Hepatocyte (in vitro differentiated cells): ENCODE results near the gene SORCS2. TPM values are rescaled to one million over a fixed set of nuclear protein-coding genes. Genes with fewer than 3 reads are reported as not detected.

Source experiments
- DNase-seq: peaks from one replicate; pipeline ENCODE4 v3.0.0-alpha.2; 2016; ENCODE audit warnings: low spot score
- H2AFZ ChIP-seq: fragments of 200-600 bp; sonication (generic); 2 replicates; pipeline ENCODE4 v1.6.0; 2016; ENCODE audit warnings: antibody characterized with exemption, mild to moderate bottlenecking
- H3K27ac ChIP-seq: fragments of 200-600 bp; sonication (generic); 2 replicates; pipeline ENCODE4 v1.5.1; 2016; ENCODE audit warnings: mild to moderate bottlenecking
- H3K27me3 ChIP-seq: fragments of 200-600 bp; sonication (generic); 2 replicates; pipeline ENCODE4 v1.6.1; 2016
- H3K36me3 ChIP-seq: fragments of 200-600 bp; sonication (generic); replicated peaks from 2 replicates; pipeline ENCODE4 v1.5.1; 2016; ENCODE audit warnings: low read depth; ENCODE audit not compliant: insufficient read depth
- H3K4me1 ChIP-seq: fragments of 200-600 bp; sonication (generic); 2 replicates; pipeline ENCODE4 v1.5.1; 2016; ENCODE audit warnings: mild to moderate bottlenecking, moderate library complexity; ENCODE audit not compliant: insufficient read depth
- H3K4me2 ChIP-seq: fragments of 200-600 bp; sonication (generic); 2 replicates; pipeline ENCODE4 v1.6.0; 2016
- H3K4me3 ChIP-seq: fragments of 200-600 bp; sonication (generic); 2 replicates; pipeline ENCODE4 v1.5.1; 2016; ENCODE audit warnings: mild to moderate bottlenecking
- H3K79me2 ChIP-seq: fragments of 200-600 bp; sonication (generic); 2 replicates; pipeline ENCODE4 v1.6.0; 2017; ENCODE audit warnings: mild to moderate bottlenecking
- H3K9me2 ChIP-seq: fragments of 200-600 bp; sonication (generic); replicated peaks from 2 replicates; pipeline ENCODE4 v1.6.0; 2017; ENCODE audit warnings: mild to moderate bottlenecking; ENCODE audit not compliant: insufficient read depth
- H3K9me3 ChIP-seq: fragments of 200-600 bp; sonication (generic); 2 replicates; pipeline ENCODE4 v1.5.1; 2016; ENCODE audit warnings: low read depth, mild to moderate bottlenecking
- H4K20me1 ChIP-seq: fragments of 200-600 bp; sonication (generic); 2 replicates; pipeline ENCODE4 v1.6.0; 2016; ENCODE audit warnings: mild to moderate bottlenecking; ENCODE audit not compliant: insufficient read depth, poor library complexity, severe bottlenecking
- EZH2 ChIP-seq: fragments of 200-600 bp; sonication (generic); IDR thresholded peaks from 2 replicates; pipeline ENCODE4 v1.6.1; 2016; ENCODE audit warnings: antibody characterized with exemption, mild to moderate bottlenecking, borderline replicate concordance
- EZH2phosphoT487 ChIP-seq: fragments of 200-600 bp; sonication (generic); IDR thresholded peaks from one replicate; pipeline ENCODE4 v1.6.1; 2018; ENCODE audit warnings: antibody characterized with exemption, mild to moderate bottlenecking, low read depth, moderate library complexity; ENCODE audit not compliant: unreplicated experiment, severe bottlenecking
- WGBS: methylation state at CpG from one replicate; pipeline ENCODE4 v1.1.6; 2016; ENCODE audit warnings: low lambda C conversion rate; ENCODE audit errors: missing lambda C conversion rate; 5-methylcytosine and 5-hydroxymethylcytosine counted together
- polyA plus RNA-seq: library from polyadenylated mRNA; unstranded; fragments of >200 nt; fragmentation: Nextera tagmentation; extraction: Ambion mirVana; gene quantifications from 2 replicates; pipeline ENCODE4 v1.2.1, GENCODE V29; 2016
- total RNA-seq: library from RNA; depleted of rRNA; stranded (reverse); fragments of >200 nt; gene quantifications from 2 replicates; pipeline ENCODE4 v1.2.3, GENCODE V29; 2014
- TF ChIP-seq, protein P1 (sequence below): fragments of 200-600 bp; sonication (generic); IDR thresholded peaks from 2 replicates; pipeline ENCODE4 v1.5.1; 2016; ENCODE audit warnings: antibody characterized with exemption, mild to moderate bottlenecking; ENCODE audit not compliant: poor library complexity

SORCS2 gene
- total and polyA plus RNA-seq, 2 experiments from 2014 or later: 1.6 to 4.8 TPM

DNA sequence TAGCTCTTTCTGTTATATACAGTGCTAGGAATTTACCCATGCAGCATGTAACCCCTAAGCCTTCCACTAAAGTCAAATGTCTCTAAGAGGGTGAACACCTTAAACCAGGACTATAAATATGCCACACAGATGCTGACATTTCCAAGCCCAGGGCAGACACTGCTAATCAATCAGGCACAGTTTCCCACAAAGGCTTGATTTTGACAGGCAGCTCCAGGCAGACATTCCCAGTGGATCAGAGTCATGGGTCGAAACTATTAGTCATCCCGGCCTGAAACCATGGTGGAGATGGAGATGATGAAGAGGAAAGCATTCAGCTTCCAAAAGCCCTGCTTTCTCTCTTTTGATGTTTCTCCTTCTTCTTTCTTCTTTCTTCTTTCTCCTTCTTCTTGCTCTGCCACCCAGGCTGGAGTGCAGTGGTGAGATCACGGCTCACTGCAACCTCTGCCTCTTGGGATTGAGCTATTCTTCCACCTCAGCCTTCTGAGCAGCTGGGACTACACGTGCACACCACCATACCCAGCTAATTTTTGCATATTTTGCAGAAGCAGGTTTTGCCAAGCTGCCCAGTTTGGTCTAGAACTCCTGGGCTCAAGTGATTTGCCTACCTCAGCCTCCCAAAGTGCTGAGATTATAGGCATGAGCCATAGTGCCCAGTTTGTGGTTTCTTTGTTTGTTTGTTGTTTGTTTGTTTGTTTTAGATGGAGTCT, 21.0 kb upstream of the SORCS2 start:
- Histone ChIP-seq H3K9me2 (no peaks in the 10 kb centered on the region), H4K20me1 (no peaks in the 10 kb centered on the region), H3K27me3 (no peaks in the 10 kb centered on the region), H3K79me2 (no peaks in the 10 kb centered on the region), H3K4me2 (no peak overlapping the region), H3K4me1 (peaks cover 13% of the 10 kb centered on the region), H3K36me3 (no peaks in the 10 kb centered on the region), H3K9me3 (no peaks in the 10 kb centered on the region), H2AFZ (no peak overlapping the region), H3K4me3 (no peak overlapping the region), H3K27ac (no peak overlapping the region)
- TF ChIP-seq EZH2phosphoT487 (no peak), EZH2 (no peak)
- TF ChIP-seq, protein P1, sequence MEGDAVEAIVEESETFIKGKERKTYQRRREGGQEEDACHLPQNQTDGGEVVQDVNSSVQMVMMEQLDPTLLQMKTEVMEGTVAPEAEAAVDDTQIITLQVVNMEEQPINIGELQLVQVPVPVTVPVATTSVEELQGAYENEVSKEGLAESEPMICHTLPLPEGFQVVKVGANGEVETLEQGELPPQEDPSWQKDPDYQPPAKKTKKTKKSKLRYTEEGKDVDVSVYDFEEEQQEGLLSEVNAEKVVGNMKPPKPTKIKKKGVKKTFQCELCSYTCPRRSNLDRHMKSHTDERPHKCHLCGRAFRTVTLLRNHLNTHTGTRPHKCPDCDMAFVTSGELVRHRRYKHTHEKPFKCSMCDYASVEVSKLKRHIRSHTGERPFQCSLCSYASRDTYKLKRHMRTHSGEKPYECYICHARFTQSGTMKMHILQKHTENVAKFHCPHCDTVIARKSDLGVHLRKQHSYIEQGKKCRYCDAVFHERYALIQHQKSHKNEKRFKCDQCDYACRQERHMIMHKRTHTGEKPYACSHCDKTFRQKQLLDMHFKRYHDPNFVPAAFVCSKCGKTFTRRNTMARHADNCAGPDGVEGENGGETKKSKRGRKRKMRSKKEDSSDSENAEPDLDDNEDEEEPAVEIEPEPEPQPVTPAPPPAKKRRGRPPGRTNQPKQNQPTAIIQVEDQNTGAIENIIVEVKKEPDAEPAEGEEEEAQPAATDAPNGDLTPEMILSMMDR: no peak
- DNase-seq: no peak
- 64% methylated on average over 4 of the region's 4 CpGs for WGBS

- H4K20me1 ChIP-seq: no peaks in the 10 kb centered on the region
- H3K9me3 ChIP-seq: no peaks in the 10 kb centered on the region
- H3K79me2 ChIP-seq: no peaks in the 10 kb centered on the region
- no peak overlapping the region for H2AFZ ChIP-seq
- H3K4me3 ChIP-seq: no peak overlapping the region
- H3K27ac ChIP-seq: no peak overlapping the region
- H3K36me3 ChIP-seq: no peaks in the 10 kb centered on the region
- TF ChIP-seq EZH2phosphoT487 (no peak), EZH2 (no peak)
- TF ChIP-seq, protein P1: no peak
- no peak overlapping the region for H3K4me2 ChIP-seq
- 92% methylated on average over 6 of the region's 6 CpGs for WGBS
- H3K9me2 ChIP-seq: no peaks in the 10 kb centered on the region
- no peak for DNase-seq
- peaks cover 1% of the 10 kb centered on the region for H3K4me1 ChIP-seq
- no peaks in the 10 kb centered on the region for H3K27me3 ChIP-seq
Observed at GRCh38 chr4:7172508-7172907, 19.8 kb upstream of the SORCS2 start.

GRCh38 chr4:7172946-7173345, 19.4 kb upstream of the SORCS2 start:
- H3K36me3 ChIP-seq: no peaks in the 10 kb centered on the region
- no peaks in the 10 kb centered on the region for H3K79me2 ChIP-seq
- no peaks in the 10 kb centered on the region for H4K20me1 ChIP-seq
- H3K4me1 ChIP-seq: no peaks in the 10 kb centered on the region
- no peak overlapping the region for H3K4me3 ChIP-seq
- no peak overlapping the region for H2AFZ ChIP-seq
- H3K27ac ChIP-seq: no peak overlapping the region
- no peak overlapping the region for H3K4me2 ChIP-seq
- no peaks in the 10 kb centered on the region for H3K27me3 ChIP-seq
- no peaks in the 10 kb centered on the region for H3K9me2 ChIP-seq
- DNase-seq: no peak
- TF ChIP-seq, protein P1: no peak
- TF ChIP-seq EZH2 (no peak), EZH2phosphoT487 (no peak)
- 94% methylated on average over 13 of the region's 13 CpGs for WGBS
- H3K9me3 ChIP-seq: no peaks in the 10 kb centered on the region
